ENCODE results near the gene NXN.
"Not testable (repeated sequence)": the region's sequence is repeated elsewhere in the genome, so short reads cannot be mapped to it uniquely, and the experiment has no call there.

NXN gene

GRCh38 chr17:952592-952991 lies 27.0 kb downstream of the NXN start:
- DNase-seq = not testable (repeated sequence)

GRCh38 chr17:951325-952132 lies 28.0 kb downstream of the NXN start:
- DNase-seq = peak; percentile 97

GRCh38 chr17:949623-950303 lies 29.8 kb downstream of the NXN start:
- no peak for DNase-seq

GRCh38 chr17:948284-948852 lies 31.2 kb downstream of the NXN start:
- peak; percentile 48 for DNase-seq

- no peak for DNase-seq
These were observed 32.9 kb downstream of the NXN start for GRCh38 chr17:946510-947236.

GRCh38 chr17:945672-946071 lies 33.9 kb downstream of the NXN start:
- DNase-seq = no peak

GRCh38 chr17:944266-944826 lies 35.2 kb downstream of the NXN start:
- DNase-seq = no peak

GRCh38 chr17:935485-935884 lies 44.1 kb downstream of the NXN start:
- DNase-seq = no peak

- DNase-seq = peak; percentile 94
These were observed 46.1 kb downstream of the NXN start for GRCh38 chr17:933312-934073.

GRCh38 chr17:930258-930657 lies 49.3 kb downstream of the NXN start:
- DNase-seq = no peak

- DNase-seq = no peak
These were observed 50.0 kb downstream of the NXN start for GRCh38 chr17:929586-929985.

- peak; percentile 97 for DNase-seq
These were observed 51.7 kb downstream of the NXN start for GRCh38 chr17:927611-928461.

- no peak for DNase-seq
These were observed 53.8 kb downstream of the NXN start for GRCh38 chr17:925817-926216.

- no peak for DNase-seq
These were observed 54.7 kb downstream of the NXN start for GRCh38 chr17:924711-925475.

GRCh38 chr17:924306-924705 lies 55.3 kb downstream of the NXN start:
- DNase-seq = not testable (repeated sequence)

- no peak for DNase-seq
These were observed 55.9 kb downstream of the NXN start for GRCh38 chr17:923633-924032.

- no peak for DNase-seq
These were observed 58.4 kb downstream of the NXN start for GRCh38 chr17:921161-921560.

- no peak for DNase-seq
These were observed 59.4 kb downstream of the NXN start for GRCh38 chr17:920190-920589.

- peak; percentile 59 for DNase-seq
These were observed 61.4 kb downstream of the NXN start for GRCh38 chr17:917941-918740.

All from fibroblast of skin of abdomen (primary cell).